MCF 10A (cell line): ENCODE results near the gene FRMD3. TPM values are rescaled to one million over a fixed set of nuclear protein-coding genes. Genes with fewer than 3 reads are reported as not detected.

Experiments
- BruUV-seq: library from RNA; stranded (reverse); fragments of 400-500 nt; replicated peaks from 2 replicates; lab custom pipeline; 2021; lab: Mats Ljungman, UMichigan
- CTCF ChIA-PET: fragments of 300-600 bp; sonication (Branson Sonifier 250); formaldehyde crosslinking; extraction: SDS; loops from one replicate; lab custom pipeline; 2021; ENCODE audit warnings: antibody characterized with exemption, inconsistent platforms; lab: Yijun Ruan, JAX
- POLR2A ChIA-PET: fragments of 300-600, 350-650 bp; sonication (Branson Sonifier 250); formaldehyde crosslinking; extraction: SDS; loops from one replicate; lab custom pipeline; 2020; ENCODE audit warnings: antibody characterized with exemption, inconsistent platforms; lab: Yijun Ruan, JAX
- DNase-seq: peaks from one replicate; pipeline ENCODE4 v3.0.0-alpha.2; 2018; ENCODE audit not compliant: unreplicated experiment
- H3K27ac Mint-ChIP-seq: one replicate; pipeline ENCODE4 v1.8.0; 2022; ENCODE audit warnings: mild to moderate bottlenecking, low read depth, mixed read lengths; ENCODE audit not compliant: unreplicated experiment
- H3K27me3 Mint-ChIP-seq: one replicate; pipeline ENCODE4 v1.8.0; 2022; ENCODE audit warnings: mixed read lengths; ENCODE audit not compliant: insufficient read depth, unreplicated experiment
- H3K36me3 Mint-ChIP-seq: one replicate; pipeline ENCODE4 v1.8.0; 2022; ENCODE audit warnings: mild to moderate bottlenecking, moderate library complexity, mixed read lengths; ENCODE audit not compliant: insufficient read depth, unreplicated experiment
- H3K4me1 Mint-ChIP-seq: one replicate; pipeline ENCODE4 v1.8.0; 2022; ENCODE audit warnings: mixed read lengths; ENCODE audit not compliant: insufficient read depth, unreplicated experiment
- H3K4me3 Mint-ChIP-seq: one replicate; pipeline ENCODE4 v1.8.0; 2022; ENCODE audit warnings: mild to moderate bottlenecking, moderate library complexity, mixed read lengths; ENCODE audit not compliant: unreplicated experiment
- H3K9me3 Mint-ChIP-seq: one replicate; pipeline ENCODE4 v1.8.0; 2022; ENCODE audit warnings: mixed read lengths; ENCODE audit not compliant: unreplicated experiment
- CTCF ChIP-seq: fragments of 200-600 bp; IDR thresholded peaks from one replicate; pipeline ENCODE4 v1.8.0; 2022; ENCODE audit warnings: antibody characterized with exemption, mild to moderate bottlenecking; ENCODE audit not compliant: unreplicated experiment
- intact Hi-C: fragments of 100-400 bp; cut with micrococcal nuclease; formaldehyde crosslinking; loops from 2 replicates; pipeline ENCODE4 v1.14.1; 2022
- total RNA-seq: library from RNA; stranded (reverse); gene quantifications from 2 replicates; pipeline ENCODE4 v1.2.3, GENCODE V29; 2022

Gene FRMD3
- total RNA-seq, 1 experiment from 2014 or later, result 0.28 TPM

DNA sequence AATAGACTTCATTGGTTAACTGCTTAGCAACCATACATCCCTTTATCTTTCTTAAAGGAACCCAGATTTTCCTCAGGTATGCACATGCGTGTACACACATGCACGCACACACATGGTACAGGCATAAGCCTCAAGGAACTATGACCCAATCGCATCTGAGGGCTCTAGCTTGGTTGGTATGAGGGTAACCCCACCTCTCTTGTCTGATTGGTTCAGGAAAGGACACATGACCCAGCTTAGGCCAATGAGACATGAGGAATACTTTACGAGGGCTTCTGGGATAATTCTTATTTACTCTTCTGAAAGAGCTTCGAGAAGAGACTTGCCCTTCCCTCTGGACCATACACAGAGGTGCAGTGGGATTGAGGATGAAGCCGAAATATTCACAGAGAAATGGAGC is 141.9 kb downstream of the FRMD3 start:
- no peak overlapping the region for H3K27ac Mint-ChIP-seq
- H3K27me3 Mint-ChIP-seq, result no peaks in the 10 kb centered on the region
- H3K9me3 Mint-ChIP-seq, result no peaks in the 10 kb centered on the region
- BruUV-seq, result no TSS peak
- peaks cover 6% of the 10 kb centered on the region for H3K36me3 Mint-ChIP-seq
- CTCF ChIA-PET, result interaction anchor here (0.6 kb wide), 1 partner anchor 470 kb away, joined by 3 read pairs; no protein-coding TSS in a partner anchor
- no peaks in the 10 kb centered on the region for H3K4me1 Mint-ChIP-seq
- H3K4me3 Mint-ChIP-seq, result no peak overlapping the region
- no peak for TF ChIP-seq CTCF
- DNase-seq, result no peak
- POLR2A ChIA-PET, result no interaction called here
- intact Hi-C loops, result no loop called here

- TF ChIP-seq CTCF, result no peak
- Mint-ChIP-seq H3K27ac (no peak overlapping the region), H3K36me3 (peaks cover 3% of the 10 kb centered on the region), H3K4me3 (no peak overlapping the region), H3K27me3 (no peaks in the 10 kb centered on the region), H3K9me3 (no peaks in the 10 kb centered on the region), H3K4me1 (no peaks in the 10 kb centered on the region)
- ChIA-PET POLR2A (interaction anchor here (0.6 kb wide), 1 partner anchor 19 kb away, joined by 3 read pairs; no protein-coding TSS in a partner anchor), CTCF (interaction anchor here (0.6 kb wide), 1 partner anchor 144 kb away, joined by 3 read pairs; no protein-coding TSS in a partner anchor)
- no peak for DNase-seq
- BruUV-seq, result no TSS peak
- intact Hi-C loops, result no loop called here
These were observed 146.0 kb downstream of the FRMD3 start for GRCh38 chr9:83392228-83392627.

- H3K27ac Mint-ChIP-seq, result no peak overlapping the region
- no peaks in the 10 kb centered on the region for H3K36me3 Mint-ChIP-seq
- no peaks in the 10 kb centered on the region for H3K4me1 Mint-ChIP-seq
- no peak for DNase-seq
- no peaks in the 10 kb centered on the region for H3K27me3 Mint-ChIP-seq
- no peak overlapping the region for H3K4me3 Mint-ChIP-seq
- TF ChIP-seq CTCF, result no peak
- BruUV-seq, result no TSS peak
- POLR2A ChIA-PET, result no interaction called here
- CTCF ChIA-PET, result no interaction called here
- intact Hi-C loops, result no loop called here
- H3K9me3 Mint-ChIP-seq, result no peaks in the 10 kb centered on the region
These were observed 149.9 kb downstream of the FRMD3 start for GRCh38 chr9:83388346-83388745.

- POLR2A ChIA-PET, result no interaction called here
- no peaks in the 10 kb centered on the region for H3K9me3 Mint-ChIP-seq
- no peaks in the 10 kb centered on the region for H3K4me1 Mint-ChIP-seq
- H3K27me3 Mint-ChIP-seq, result no peaks in the 10 kb centered on the region
- BruUV-seq, result no TSS peak
- intact Hi-C loops, result no loop called here
- no peak overlapping the region for H3K27ac Mint-ChIP-seq
- CTCF ChIA-PET, result interaction anchor here (0.6 kb wide), 1 partner anchor 34 kb away, joined by 4 read pairs; no protein-coding TSS in a partner anchor
- no peak for TF ChIP-seq CTCF
- no peaks in the 10 kb centered on the region for H3K36me3 Mint-ChIP-seq
- DNase-seq, result no peak
- no peak overlapping the region for H3K4me3 Mint-ChIP-seq
These were observed 150.6 kb downstream of the FRMD3 start for GRCh38 chr9:83387401-83388185.
